ENCODE measurements around the gene KLHDC3.

GRCh38 chr6:43054206-43054943, 40.3 kb downstream of the KLHDC3 start:
- TF ChIP-seq, protein P1, sequence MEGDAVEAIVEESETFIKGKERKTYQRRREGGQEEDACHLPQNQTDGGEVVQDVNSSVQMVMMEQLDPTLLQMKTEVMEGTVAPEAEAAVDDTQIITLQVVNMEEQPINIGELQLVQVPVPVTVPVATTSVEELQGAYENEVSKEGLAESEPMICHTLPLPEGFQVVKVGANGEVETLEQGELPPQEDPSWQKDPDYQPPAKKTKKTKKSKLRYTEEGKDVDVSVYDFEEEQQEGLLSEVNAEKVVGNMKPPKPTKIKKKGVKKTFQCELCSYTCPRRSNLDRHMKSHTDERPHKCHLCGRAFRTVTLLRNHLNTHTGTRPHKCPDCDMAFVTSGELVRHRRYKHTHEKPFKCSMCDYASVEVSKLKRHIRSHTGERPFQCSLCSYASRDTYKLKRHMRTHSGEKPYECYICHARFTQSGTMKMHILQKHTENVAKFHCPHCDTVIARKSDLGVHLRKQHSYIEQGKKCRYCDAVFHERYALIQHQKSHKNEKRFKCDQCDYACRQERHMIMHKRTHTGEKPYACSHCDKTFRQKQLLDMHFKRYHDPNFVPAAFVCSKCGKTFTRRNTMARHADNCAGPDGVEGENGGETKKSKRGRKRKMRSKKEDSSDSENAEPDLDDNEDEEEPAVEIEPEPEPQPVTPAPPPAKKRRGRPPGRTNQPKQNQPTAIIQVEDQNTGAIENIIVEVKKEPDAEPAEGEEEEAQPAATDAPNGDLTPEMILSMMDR (IDR thresholded peaks at IDR 0.05), result no peak
- TF ChIP-seq ZFX (IDR thresholded peaks at IDR 0.05; ENCODE audit: borderline replicate concordance), result no peak
